ACC112 (cell line): ENCODE measurements around the gene DRG2.

ENCODE experiments used
- H2AFZ ChIP-seq: fragments of 200-600 bp; sonication (generic); one replicate; pipeline ENCODE4 v1.6.0; 2017; ENCODE audit warnings: antibody characterized with exemption, low read length; ENCODE audit not compliant: unreplicated experiment
- H3K27ac ChIP-seq: fragments of 200-600 bp; sonication (generic); 2 replicates; pipeline ENCODE4 v1.5.1; 2014; ENCODE audit warnings: low read depth, mild to moderate bottlenecking, antibody characterized with exemption, low read length, moderate library complexity
- H3K27me3 ChIP-seq: fragments of 200-600 bp; sonication (generic); 2 replicates; pipeline ENCODE4 v1.6.1; 2014; ENCODE audit warnings: mild to moderate bottlenecking, antibody characterized with exemption, low read length, moderate library complexity, mixed read lengths; ENCODE audit not compliant: insufficient read depth
- H3K36me3 ChIP-seq: fragments of 200-600 bp; sonication (generic); 2 replicates; pipeline ENCODE4 v1.6.1; 2016; ENCODE audit warnings: mild to moderate bottlenecking, antibody characterized with exemption, low read length, moderate library complexity, mixed read lengths; ENCODE audit not compliant: insufficient read depth
- H3K4me1 ChIP-seq: fragments of 200-600 bp; sonication (generic); one replicate; pipeline ENCODE4 v1.6.1; 2016; ENCODE audit warnings: low read length, mixed read lengths; ENCODE audit not compliant: insufficient read depth, unreplicated experiment, control insufficient read depth
- H3K4me3 ChIP-seq: fragments of 200-600 bp; sonication (generic); 2 replicates; pipeline ENCODE4 v1.5.1; 2014; ENCODE audit warnings: mild to moderate bottlenecking, low read depth, low read length
- H3K79me2 ChIP-seq: fragments of 200-600 bp; sonication (generic); one replicate; pipeline ENCODE4 v1.6.0; 2016; ENCODE audit warnings: low read length; ENCODE audit not compliant: control insufficient read depth, unreplicated experiment, insufficient read depth

The DRG2 gene

DNA sequence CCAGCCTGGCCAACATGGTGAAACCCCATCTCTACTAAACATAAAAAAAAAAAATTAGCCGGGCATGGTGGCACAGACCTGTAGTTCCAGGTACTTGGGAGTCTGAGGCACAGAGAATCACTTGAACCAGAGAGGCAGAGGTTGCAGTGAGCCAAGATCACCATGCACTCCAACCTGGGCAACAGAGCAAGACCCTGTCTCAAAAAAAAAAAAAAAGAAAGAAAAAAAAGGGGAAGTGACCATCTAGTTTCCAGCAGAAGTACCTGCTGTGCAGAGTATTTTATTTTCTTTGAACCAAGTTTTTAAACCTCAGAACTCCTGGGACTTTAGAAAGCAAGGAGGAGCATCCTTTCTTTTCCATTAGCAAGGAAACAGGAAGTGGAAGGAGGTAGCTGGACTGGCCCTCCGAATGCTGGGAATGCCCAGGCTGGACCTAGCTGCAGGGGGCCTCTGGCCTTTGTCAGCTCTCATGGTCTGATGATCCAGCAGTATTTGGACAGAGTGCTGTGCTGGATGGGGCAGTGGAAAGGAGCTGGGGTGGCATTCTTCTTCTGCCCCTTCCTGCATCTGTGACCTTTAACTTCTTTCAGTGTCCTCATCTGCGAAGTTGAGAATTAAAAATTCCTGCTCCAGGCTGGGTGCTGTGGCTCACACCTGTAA is 41.9 kb upstream of the DRG2 start:
- H3K36me3 ChIP-seq, result no peaks in the 10 kb centered on the region
- H3K4me3 ChIP-seq, result no peak overlapping the region
- peaks cover 17% of the 10 kb centered on the region for H3K4me1 ChIP-seq
- no peak overlapping the region for H2AFZ ChIP-seq
- no peaks in the 10 kb centered on the region for H3K27me3 ChIP-seq
- peaks cover 11% of the 10 kb centered on the region for H3K79me2 ChIP-seq
- H3K27ac ChIP-seq, result no peak overlapping the region

DNA sequence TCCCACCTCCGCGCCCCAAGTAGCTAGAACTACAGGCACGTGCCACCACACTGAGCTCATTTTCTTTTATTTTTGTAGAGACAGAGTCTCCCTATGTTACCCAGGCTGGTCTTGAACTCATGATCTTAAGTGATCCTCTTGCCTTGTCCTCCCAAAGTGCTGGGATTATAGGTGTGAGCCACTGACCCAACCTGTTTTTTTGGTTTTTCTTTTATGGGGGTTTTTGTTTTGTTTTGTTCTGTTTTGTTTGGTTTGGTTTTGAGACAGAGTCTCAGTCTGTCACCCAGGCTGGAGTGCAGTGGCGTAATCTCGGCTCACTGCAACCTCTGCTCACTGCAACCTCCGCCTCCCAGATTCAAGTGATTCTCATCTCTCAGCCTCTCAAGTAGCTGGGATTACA is 32.2 kb upstream of the DRG2 start:
- H3K36me3 ChIP-seq, result peaks cover 7% of the 10 kb centered on the region; the same call in 1 of the 2 replicates
- H2AFZ ChIP-seq, result no peak overlapping the region
- no peaks in the 10 kb centered on the region for H3K79me2 ChIP-seq
- H3K4me3 ChIP-seq, result no peak overlapping the region
- no peaks in the 10 kb centered on the region for H3K27me3 ChIP-seq
- no peak overlapping the region for H3K27ac ChIP-seq
- H3K4me1 ChIP-seq, result no peaks in the 10 kb centered on the region

DNA sequence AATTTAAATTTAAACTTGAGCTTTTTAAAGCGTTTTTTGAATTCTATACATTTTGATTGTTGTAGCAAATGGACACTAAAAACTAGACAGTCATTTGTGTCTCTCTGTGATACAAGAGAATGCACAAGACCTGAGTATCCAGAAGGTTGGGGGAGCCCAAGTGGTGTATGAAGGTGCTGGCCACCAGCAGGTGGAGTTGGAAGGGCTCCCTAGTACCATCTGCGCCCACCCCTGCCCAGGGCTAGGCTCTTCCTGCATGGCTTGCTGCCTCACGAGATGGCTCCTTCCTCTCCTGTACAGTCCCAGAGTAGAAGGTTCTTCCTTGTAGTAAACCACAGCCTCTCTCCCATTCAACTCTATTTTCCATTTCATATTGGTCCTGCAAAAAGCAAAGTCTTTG is 31.5 kb upstream of the DRG2 start:
- Histone ChIP-seq H2AFZ (no peak overlapping the region), H3K4me3 (no peak overlapping the region), H3K36me3 (peaks cover 7% of the 10 kb centered on the region; the same call in 1 of the 2 replicates), H3K79me2 (no peaks in the 10 kb centered on the region), H3K27me3 (no peaks in the 10 kb centered on the region), H3K27ac (no peak overlapping the region), H3K4me1 (no peaks in the 10 kb centered on the region)

DNA sequence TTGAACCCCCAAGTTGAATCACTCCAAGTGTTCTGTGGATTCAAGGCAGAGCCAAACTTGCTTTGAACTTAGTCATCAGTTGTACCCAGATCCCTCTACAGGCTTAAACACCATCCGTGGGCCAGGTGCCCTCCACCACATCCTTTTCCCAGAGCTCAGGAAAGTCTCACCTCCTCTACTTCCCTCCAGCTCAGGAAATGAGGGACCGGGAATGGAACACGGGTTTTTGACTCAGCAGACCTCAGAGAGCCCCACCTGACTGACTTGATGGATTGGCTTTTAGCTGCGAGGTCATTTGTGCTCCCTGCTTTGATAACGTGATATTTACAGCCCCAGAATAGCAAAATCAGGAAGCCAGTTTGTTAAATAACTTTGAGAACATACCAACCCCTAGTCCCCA is 28.5 kb upstream of the DRG2 start:
- H3K4me1 ChIP-seq, result no peaks in the 10 kb centered on the region
- peaks cover 7% of the 10 kb centered on the region; the same call in 1 of the 2 replicates for H3K36me3 ChIP-seq
- H3K27me3 ChIP-seq, result no peaks in the 10 kb centered on the region
- H3K79me2 ChIP-seq, result no peaks in the 10 kb centered on the region
- no peak overlapping the region for H3K27ac ChIP-seq
- H2AFZ ChIP-seq, result no peak overlapping the region
- no peak overlapping the region for H3K4me3 ChIP-seq

DNA sequence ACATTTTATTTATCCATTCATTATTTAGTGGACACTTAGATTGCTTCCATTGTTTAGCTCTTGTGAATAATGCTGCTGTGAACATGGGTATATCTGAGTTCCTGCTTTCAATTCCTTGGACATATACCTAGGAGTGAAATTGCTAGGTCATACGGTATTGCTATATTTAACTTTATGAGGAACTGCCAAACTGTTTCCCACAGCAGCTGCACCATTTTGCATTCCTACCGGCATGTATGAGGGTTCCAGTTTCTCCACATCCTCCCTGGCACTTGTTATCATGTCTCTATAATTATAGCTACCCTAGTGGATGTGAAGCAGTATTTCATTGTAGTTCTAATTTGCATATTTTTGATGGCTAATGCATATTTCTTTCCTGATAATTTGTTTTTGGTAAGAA is 23.7 kb upstream of the DRG2 start:
- Histone ChIP-seq H3K36me3 (peaks cover 7% of the 10 kb centered on the region; the same call in 1 of the 2 replicates), H3K27ac (no peak overlapping the region)

DNA sequence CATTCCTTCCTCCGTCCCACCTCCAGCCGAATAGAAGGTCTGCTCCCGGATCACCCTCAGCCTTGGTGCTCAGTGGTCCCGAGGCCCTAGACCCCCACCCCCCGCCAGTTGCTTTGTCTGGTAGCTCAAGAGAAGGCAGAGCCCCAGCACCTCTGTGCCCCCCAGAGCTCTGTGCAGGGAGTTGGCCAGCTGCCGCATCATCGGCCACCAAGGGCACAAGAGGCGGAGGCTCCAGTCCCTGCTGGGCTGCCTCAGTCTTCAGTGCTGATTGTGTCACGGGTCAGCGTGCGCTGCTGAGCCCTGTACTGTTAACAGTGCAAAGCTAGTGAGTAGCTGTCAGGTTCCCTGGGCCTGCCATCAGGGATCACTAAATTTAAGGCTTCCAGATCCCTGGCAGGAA is 22.2 kb upstream of the DRG2 start:
- Histone ChIP-seq H3K27me3 (no peaks in the 10 kb centered on the region), H2AFZ (no peak overlapping the region), H3K27ac (no peak overlapping the region), H3K36me3 (peaks cover 3% of the 10 kb centered on the region; the same call in 1 of the 2 replicates), H3K79me2 (no peaks in the 10 kb centered on the region), H3K4me1 (no peaks in the 10 kb centered on the region), H3K4me3 (no peak overlapping the region)

More for the DNA sequence above, 23.7 kb upstream of the DRG2 start:
- Histone ChIP-seq H2AFZ (no peak overlapping the region), H3K79me2 (no peaks in the 10 kb centered on the region), H3K4me1 (no peaks in the 10 kb centered on the region), H3K4me3 (no peak overlapping the region), H3K27me3 (no peaks in the 10 kb centered on the region)

DNA sequence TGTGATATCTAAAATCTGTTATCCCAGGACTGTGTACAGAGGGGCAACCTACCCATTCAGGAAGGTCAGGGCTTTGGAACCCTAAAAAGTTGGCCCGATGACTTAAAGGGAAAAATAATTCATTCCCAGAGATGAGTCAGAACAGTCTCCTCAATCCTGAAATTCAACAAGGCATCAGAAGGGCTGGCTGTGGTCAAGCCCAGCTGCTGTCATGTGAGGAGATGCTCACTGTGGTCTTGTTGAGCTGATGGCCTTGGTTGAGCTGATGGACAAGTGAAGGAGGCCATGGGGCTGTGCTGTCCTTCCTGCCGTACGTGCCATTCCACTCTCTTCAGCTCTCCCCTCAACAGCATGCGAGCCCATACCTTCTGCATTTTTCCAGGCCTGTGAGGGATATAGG is 20.9 kb upstream of the DRG2 start:
- H3K4me3 ChIP-seq, result no peak overlapping the region
- H3K79me2 ChIP-seq, result no peaks in the 10 kb centered on the region
- H3K36me3 ChIP-seq, result peaks cover 3% of the 10 kb centered on the region; the same call in 1 of the 2 replicates

DNA sequence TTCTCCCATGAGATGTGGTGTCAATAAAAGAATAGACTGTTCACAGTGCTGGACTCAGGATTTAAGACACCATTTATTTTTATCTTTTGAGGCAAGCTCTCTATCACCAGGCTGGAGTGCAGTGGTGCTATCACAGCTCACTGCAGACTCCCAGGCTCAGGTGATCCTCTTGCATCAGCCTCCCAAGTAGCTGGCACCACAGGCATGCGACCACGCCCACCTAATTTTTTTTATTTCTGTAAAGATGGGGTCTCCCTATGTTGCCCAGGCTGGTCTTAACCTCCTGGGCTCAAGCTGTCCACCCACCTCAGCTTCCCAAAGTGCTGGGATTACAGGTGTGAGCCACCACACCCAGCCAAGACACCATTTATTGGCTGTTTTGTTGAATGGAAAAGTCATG is 18.6 kb upstream of the DRG2 start:
- Histone ChIP-seq H3K27ac (no peak overlapping the region), H3K4me3 (no peak overlapping the region), H3K4me1 (peaks cover 3% of the 10 kb centered on the region), H3K79me2 (no peaks in the 10 kb centered on the region), H2AFZ (no peak overlapping the region), H3K36me3 (peaks cover 3% of the 10 kb centered on the region; the same call in 1 of the 2 replicates), H3K27me3 (no peaks in the 10 kb centered on the region)

More for the DNA sequence above, 20.9 kb upstream of the DRG2 start:
- Histone ChIP-seq H3K4me1 (peaks cover 3% of the 10 kb centered on the region), H3K27ac (no peak overlapping the region), H3K27me3 (no peaks in the 10 kb centered on the region), H2AFZ (no peak overlapping the region)

DNA sequence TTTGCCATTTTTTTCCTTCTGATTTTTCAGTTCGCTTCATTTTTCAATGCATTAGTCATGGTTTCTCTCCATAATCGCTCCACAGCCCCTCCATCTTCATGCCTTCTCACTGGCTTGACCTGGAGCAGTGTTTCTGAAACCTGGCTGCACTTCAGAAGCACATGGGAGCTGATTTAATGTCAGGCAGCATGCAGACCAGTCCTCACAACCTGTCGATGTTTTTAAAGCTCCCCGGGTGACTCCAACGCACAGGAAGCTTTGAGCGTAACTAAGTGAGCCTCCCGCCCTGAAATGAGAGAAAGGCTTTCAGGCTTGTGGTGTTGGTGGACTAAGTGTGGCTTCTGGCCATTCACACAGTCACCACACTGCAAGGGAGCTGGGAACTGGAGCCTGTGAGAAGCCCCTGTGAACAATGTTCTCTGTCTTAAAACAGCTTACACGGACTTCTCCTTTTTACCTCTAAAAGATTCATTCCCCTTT is 16.8 kb upstream of the DRG2 start:
- Histone ChIP-seq H2AFZ (peak overlapping the region; percentile 2), H3K27me3 (0 out of 2 replicates have a peak, but pooled peaks cover 5% of the 10 kb centered on the region), H3K4me1 (peaks cover 3% of the 10 kb centered on the region), H3K79me2 (no peaks in the 10 kb centered on the region), H3K27ac (no peak overlapping the region), H3K36me3 (no peaks in the 10 kb centered on the region), H3K4me3 (peak overlapping the region; percentile 56)

DNA sequence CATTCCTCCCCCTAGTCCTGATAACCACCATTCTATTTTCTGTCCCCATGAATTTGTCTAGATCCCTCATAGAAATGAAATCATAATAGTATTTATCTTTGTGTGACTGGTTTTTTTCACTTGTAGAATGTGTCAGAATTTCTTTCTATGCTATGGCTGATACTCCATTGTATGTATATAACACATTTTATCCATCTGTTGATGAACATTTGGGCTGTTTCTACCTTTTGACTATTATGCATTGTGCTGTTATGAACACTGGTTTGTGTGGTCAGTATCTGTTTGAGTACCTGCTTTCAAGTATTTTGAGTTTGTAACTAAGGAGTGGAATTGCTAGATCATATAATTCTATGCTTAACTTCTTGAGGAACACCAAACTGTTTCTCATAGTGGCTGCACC is 16.0 kb upstream of the DRG2 start:
- no peak overlapping the region for H3K27ac ChIP-seq
- H3K79me2 ChIP-seq, result no peaks in the 10 kb centered on the region
- H2AFZ ChIP-seq, result no peak overlapping the region
- peaks cover 3% of the 10 kb centered on the region for H3K4me1 ChIP-seq
- no peaks in the 10 kb centered on the region for H3K36me3 ChIP-seq
- H3K4me3 ChIP-seq, result no peak overlapping the region
- 0 out of 2 replicates have a peak, but pooled peaks cover 5% of the 10 kb centered on the region for H3K27me3 ChIP-seq

DNA sequence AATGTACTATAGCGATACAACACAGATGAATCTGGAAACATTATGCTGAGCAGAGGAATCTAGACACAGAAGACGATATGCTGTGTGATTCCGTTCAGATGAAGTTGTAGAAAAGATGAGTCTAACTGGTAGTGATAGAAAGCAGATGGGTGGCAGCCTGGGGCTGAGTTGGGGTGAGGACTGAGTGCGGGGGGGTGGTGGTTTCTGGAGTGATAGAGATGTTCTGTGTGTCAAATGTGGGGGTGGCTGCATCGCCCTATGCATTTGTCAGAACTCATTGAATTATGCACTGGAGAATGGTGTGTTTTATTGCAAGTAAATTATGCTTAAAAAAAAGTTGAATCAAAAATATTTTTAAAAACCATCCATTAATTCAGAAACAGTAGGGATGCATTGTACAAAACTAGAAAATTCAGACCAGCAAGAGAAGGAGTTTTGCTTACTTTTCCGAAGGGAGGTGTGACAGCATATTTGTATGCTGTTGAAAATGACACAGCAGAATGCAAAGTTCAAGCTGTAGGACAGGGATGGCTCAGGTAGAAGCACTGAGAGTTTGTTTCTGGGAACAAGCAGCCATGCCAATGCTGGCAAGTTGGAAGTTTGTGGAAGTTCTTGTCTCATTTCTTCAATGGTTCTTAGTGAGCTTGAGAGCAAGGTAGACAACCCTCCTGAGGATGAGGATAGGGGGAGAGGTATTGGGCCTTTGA is 13.0 kb upstream of the DRG2 start:
- H3K79me2 ChIP-seq, result no peaks in the 10 kb centered on the region
- H3K27me3 ChIP-seq, result 0 out of 2 replicates have a peak, but pooled peaks cover 5% of the 10 kb centered on the region
- H3K27ac ChIP-seq, result no peak overlapping the region
- H3K4me3 ChIP-seq, result no peak overlapping the region
- no peak overlapping the region for H2AFZ ChIP-seq
- H3K36me3 ChIP-seq, result no peaks in the 10 kb centered on the region
- peaks cover 3% of the 10 kb centered on the region for H3K4me1 ChIP-seq
